HG03354 (cell line): ENCODE results near the gene PAK5.

Experiments used
- ATAC-seq: cut with Tn5 transposase; IDR thresholded peaks from one replicate; pipeline ENCODE4 v1.9.1; 2021; ENCODE audit warnings: mild to moderate bottlenecking; ENCODE audit not compliant: unreplicated experiment, poor library complexity, severe bottlenecking

The PAK5 gene

GRCh38 chr20:9592419-9592818, 246.5 kb downstream of the PAK5 start:
- no peak for ATAC-seq

GRCh38 chr20:9591080-9591479, 247.8 kb downstream of the PAK5 start:
- no peak for ATAC-seq

- ATAC-seq = no peak
Observed at GRCh38 chr20:9590189-9590588, 248.7 kb downstream of the PAK5 start.

GRCh38 chr20:9588706-9589105, 250.2 kb downstream of the PAK5 start:
- ATAC-seq = no peak

GRCh38 chr20:9583151-9583550, 255.7 kb downstream of the PAK5 start:
- ATAC-seq = peak; percentile 49

- ATAC-seq = no peak
Observed at GRCh38 chr20:9582137-9582536, 256.7 kb downstream of the PAK5 start.

- no peak for ATAC-seq
Observed at GRCh38 chr20:9581509-9581908, 257.4 kb downstream of the PAK5 start.

GRCh38 chr20:9578594-9578993, 260.3 kb downstream of the PAK5 start:
- ATAC-seq = no peak

- no peak for ATAC-seq
Observed at GRCh38 chr20:9577397-9577796, 261.5 kb downstream of the PAK5 start.

- ATAC-seq = no peak
Observed at GRCh38 chr20:9576695-9577094, 262.2 kb downstream of the PAK5 start.

- ATAC-seq = no peak
Observed at GRCh38 chr20:9575836-9576235, 263.0 kb downstream of the PAK5 start.

- ATAC-seq = no peak
Observed at GRCh38 chr20:9574776-9575175, 264.1 kb downstream of the PAK5 start.

GRCh38 chr20:9574181-9574580, 264.7 kb downstream of the PAK5 start:
- ATAC-seq = no peak

- no peak for ATAC-seq
Observed at GRCh38 chr20:9573335-9574151, 265.3 kb downstream of the PAK5 start.

- ATAC-seq = no peak
Observed at GRCh38 chr20:9572670-9573069, 266.2 kb downstream of the PAK5 start.

GRCh38 chr20:9571783-9572182, 267.1 kb downstream of the PAK5 start:
- no peak for ATAC-seq

- no peak for ATAC-seq
Observed at GRCh38 chr20:9570612-9571011, 268.3 kb downstream of the PAK5 start.

GRCh38 chr20:9566977-9567376, 271.9 kb downstream of the PAK5 start:
- ATAC-seq = no peak

GRCh38 chr20:9565910-9566550, 272.8 kb downstream of the PAK5 start:
- no peak for ATAC-seq

- ATAC-seq = no peak
Observed at GRCh38 chr20:9557411-9557810, 281.5 kb downstream of the PAK5 start.

- ATAC-seq = no peak
Observed at GRCh38 chr20:9555781-9556180, 283.1 kb downstream of the PAK5 start.
